PC-3 (cell line): ENCODE data around the gene ADAMTS15.

Experiments
- CTCF ChIP-seq: fragments of 300-600 bp; sonication (generic); conservative IDR thresholded peaks from 2 replicates; pipeline ENCODE4 v1.5.1; 2017; ENCODE audit warnings: antibody characterized with exemption, low read depth, mild to moderate bottlenecking, low read length
- EZH2 ChIP-seq: fragments of 300-600 bp; sonication (generic); IDR thresholded peaks from one replicate; pipeline ENCODE4 v1.6.1; 2017; ENCODE audit warnings: antibody characterized with exemption, mild to moderate bottlenecking, low read length; ENCODE audit not compliant: unreplicated experiment
- EZH2phosphoT487 ChIP-seq: fragments of 300-600 bp; sonication (generic); IDR thresholded peaks from 2 replicates; pipeline ENCODE4 v1.6.1; 2018; ENCODE audit warnings: mild to moderate bottlenecking, antibody characterized with exemption, low read length, borderline replicate concordance

- TF ChIP-seq EZH2: no peak
- no peak for TF ChIP-seq CTCF
- TF ChIP-seq EZH2phosphoT487: no peak
Measured at GRCh38 chr11:130525307-130525706, 76.9 kb downstream of the ADAMTS15 start.
